NCI-H146 treated with DMSO at 0.1 percent for 48 hours (cell line): ENCODE results near the gene PIK3C2G.

Experiments used
- DNase-seq: peaks from one replicate; lab custom pipeline; 2025; ENCODE audit not compliant: unreplicated experiment; lab: John Stamatoyannopoulos, UW

PIK3C2G gene

GRCh38 chr12:18277196-18277595 is 15.9 kb downstream of the PIK3C2G start:
- DNase-seq, result no peak

- DNase-seq, result no peak
These were observed 19.4 kb downstream of the PIK3C2G start for GRCh38 chr12:18280728-18281127.

GRCh38 chr12:18281941-18282340 is 20.6 kb downstream of the PIK3C2G start:
- DNase-seq, result no peak

- no peak for DNase-seq
These were observed 22.5 kb downstream of the PIK3C2G start for GRCh38 chr12:18283831-18284230.

GRCh38 chr12:18284386-18284785 is 23.1 kb downstream of the PIK3C2G start:
- DNase-seq, result no peak

- no peak for DNase-seq
These were observed 23.8 kb downstream of the PIK3C2G start for GRCh38 chr12:18285161-18285560.

- no peak for DNase-seq
These were observed 29.1 kb downstream of the PIK3C2G start for GRCh38 chr12:18290386-18290785.

- DNase-seq, result no peak
These were observed 33.6 kb downstream of the PIK3C2G start for GRCh38 chr12:18294889-18295288.

- no peak for DNase-seq
These were observed 35.0 kb downstream of the PIK3C2G start for GRCh38 chr12:18296201-18296908.

GRCh38 chr12:18296909-18297280 is 35.6 kb downstream of the PIK3C2G start:
- no peak for DNase-seq

GRCh38 chr12:18297902-18298301 is 36.6 kb downstream of the PIK3C2G start:
- no peak for DNase-seq

GRCh38 chr12:18302809-18303430 is 41.6 kb downstream of the PIK3C2G start:
- no peak for DNase-seq

GRCh38 chr12:18304609-18305008 is 43.3 kb downstream of the PIK3C2G start:
- no peak for DNase-seq

- no peak for DNase-seq
These were observed 45.0 kb downstream of the PIK3C2G start for GRCh38 chr12:18306311-18306710.

GRCh38 chr12:18313306-18313705 is 52.0 kb downstream of the PIK3C2G start:
- DNase-seq, result no peak

- peak; percentile 45 for DNase-seq
These were observed 58.8 kb downstream of the PIK3C2G start for GRCh38 chr12:18320036-18320617.

GRCh38 chr12:18320976-18321375 is 59.7 kb downstream of the PIK3C2G start:
- DNase-seq, result no peak

- no peak for DNase-seq
These were observed 61.8 kb downstream of the PIK3C2G start for GRCh38 chr12:18323159-18323558.

- no peak for DNase-seq
These were observed 65.7 kb downstream of the PIK3C2G start for GRCh38 chr12:18327036-18327435.

GRCh38 chr12:18332173-18332572 is 70.9 kb downstream of the PIK3C2G start:
- no peak for DNase-seq

GRCh38 chr12:18339633-18340032 is 78.3 kb downstream of the PIK3C2G start:
- DNase-seq, result no peak

- DNase-seq, result no peak
These were observed 78.9 kb downstream of the PIK3C2G start for GRCh38 chr12:18340186-18340585.
